Heart left ventricle (tissue), 13 donors: Measurements from ENCODE around the gene NSUN2.

Experiments used
- CTCF ChIP-seq, 12 donors: fragments of 200-600 bp; sonication (generic) in 4 of 12; IDR thresholded peaks; one replicate each; pipeline versions ENCODE4 v1.5.0 to v1.8.0; 2018 to 2022; ENCODE audit warnings: antibody characterized with exemption in 12 of 12, mild to moderate bottlenecking in 5 of 12
- POLR2A ChIP-seq, 2 donors: fragments of 450-650 bp; IDR thresholded peaks; one replicate each; pipeline ENCODE4 v1.6.1; 2017; ENCODE audit warnings: antibody characterized with exemption in 2 of 2, mild to moderate bottlenecking in 2 of 2, moderate library complexity in 2 of 2
- donor health status: ischemic (EF 13 %, LVEDD 7.1; RV severe dilation, severe dysfunction).
- donor health status: DM: no; HTN: yes; CAD: no.
- donor health status: DM: no; HTN: no; CAD: no.
- donor health status: ischemic (EF 25% LVEDD 6.9; RV normal size, moderate dysfunction).
- donor health status: ischemic (EF 25% LVEDD 5.7; RV mildly dilated, moderate dysfunction).
- donor health status: ischemic (EF 35%, LVEDD 5.7; RV mildly dilated, moderate dysfunction).
- donor health status: nonischemic (EF 11% LVEDD 7.7; RV severe dilation, severe dysfunction).
- donor health status: DM: yes; HTN: yes; CAD: no.
- donor health status: PGD.
- donor health status: ischemic (EF 29% LVEDD 5.4; RV normal size, mild dysfunction).
- donor health status: nonischemic (EF 23%, LVEDD 6.1; RV moderate dilation, normal function).

- no peak for TF ChIP-seq POLR2A (IDR thresholded peaks at IDR 0.05)
- TF ChIP-seq CTCF (IDR thresholded peaks at IDR 0.05): no peak
Measured at GRCh38 chr5:6631441-6631840, 1.4 kb downstream of the NSUN2 start.
